Mesendoderm (in vitro differentiated cells): ENCODE results near the gene FOLR1.
"Not testable (repeated sequence)": the region's sequence is repeated elsewhere in the genome, so short reads cannot be mapped to it uniquely, and the experiment has no call there.

Source experiments
- DNase-seq: peaks from one replicate; pipeline ENCODE4 v3.0.0; 2013
- H2AK5ac ChIP-seq: 2 replicates; pipeline ENCODE4 v1.6.1; 2013; ENCODE audit warnings: low read length, inconsistent platforms
- H2BK120ac ChIP-seq: 2 replicates; pipeline ENCODE4 v1.6.1; 2013; ENCODE audit warnings: low read depth, mild to moderate bottlenecking, low read length, moderate library complexity, mixed read lengths
- H2BK15ac ChIP-seq: replicated peaks from 2 replicates; pipeline ENCODE4 v1.6.1; 2013; ENCODE audit warnings: low read depth, mild to moderate bottlenecking, moderate library complexity
- H2BK5ac ChIP-seq: 2 replicates; pipeline ENCODE4 v1.6.1; 2013; ENCODE audit warnings: low read length, inconsistent platforms
- H3K18ac ChIP-seq: 2 replicates; pipeline ENCODE4 v1.6.1; 2013; ENCODE audit warnings: mild to moderate bottlenecking, low read length, mixed read lengths
- H3K23ac ChIP-seq: one replicate; pipeline ENCODE4 v1.6.1; 2013; ENCODE audit warnings: low read length
- H3K27ac ChIP-seq: 2 replicates; pipeline ENCODE4 v1.5.1; 2013; ENCODE audit warnings: low read depth, mild to moderate bottlenecking, inconsistent platforms, low read length, moderate library complexity
- H3K27me3 ChIP-seq: 2 replicates; pipeline ENCODE4 v1.6.1; 2013; ENCODE audit warnings: low read length, control low read depth, mild to moderate bottlenecking, inconsistent platforms; ENCODE audit not compliant: insufficient read depth, poor library complexity
- H3K36me3 ChIP-seq: 2 replicates; pipeline ENCODE4 v1.6.1; 2013; ENCODE audit warnings: low read length, inconsistent platforms; ENCODE audit not compliant: control insufficient read depth, insufficient read depth
- H3K4ac ChIP-seq: one replicate; pipeline ENCODE4 v1.6.1; 2013; ENCODE audit warnings: low read depth, mild to moderate bottlenecking, low read length, moderate library complexity
- H3K4me1 ChIP-seq: 2 replicates; pipeline ENCODE4 v1.6.1; 2013; ENCODE audit warnings: low read depth, low read length, inconsistent platforms; ENCODE audit not compliant: control insufficient read depth
- H3K4me2 ChIP-seq: 2 replicates; pipeline ENCODE4 v1.6.1; 2013; ENCODE audit warnings: low read length
- H3K4me3 ChIP-seq: 2 replicates; pipeline ENCODE4 v1.5.1; 2013; ENCODE audit warnings: mild to moderate bottlenecking, low read length
- H3K56ac ChIP-seq: one replicate; pipeline ENCODE4 v1.6.1; 2013; ENCODE audit warnings: low read length
- H3K79me1 ChIP-seq: 2 replicates; pipeline ENCODE4 v1.6.1; 2013; ENCODE audit warnings: low read length, inconsistent platforms
- H3K79me2 ChIP-seq: 2 replicates; pipeline ENCODE4 v1.6.1; 2013; ENCODE audit warnings: mild to moderate bottlenecking, low read length; ENCODE audit not compliant: control insufficient read depth, insufficient read depth
- H3K9ac ChIP-seq: 2 replicates; pipeline ENCODE4 v1.6.1; 2013; ENCODE audit warnings: low read length, inconsistent platforms
- H4K5ac ChIP-seq: one replicate; pipeline ENCODE4 v1.6.1; 2013; ENCODE audit warnings: low read length
- H4K8ac ChIP-seq: one replicate; pipeline ENCODE4 v1.6.1; 2013; ENCODE audit warnings: low read depth, mild to moderate bottlenecking, control low read depth, low read length, moderate library complexity
- WGBS: extraction: QIAGEN DNeasy Blood & Tissue Kit; methylation state at CpG from one replicate; pipeline ENCODE4 v1.1.7; 2013; ENCODE audit warnings: low lambda C conversion rate, missing lambda C conversion rate; ENCODE audit not compliant: insufficient coverage; ENCODE audit errors: extremely low coverage; 5-methylcytosine and 5-hydroxymethylcytosine counted together

FOLR1 gene

GRCh38 chr11:72154816-72155215 lies 37.1 kb upstream of the FOLR1 start:
- Histone ChIP-seq H2BK5ac (no peak overlapping the region), H3K4ac (no peak overlapping the region), H2BK15ac (no peak overlapping the region), H3K36me3 (no peaks in the 10 kb centered on the region), H3K79me2 (no peaks in the 10 kb centered on the region), H3K4me2 (no peak overlapping the region), H3K27ac (no peak overlapping the region), H4K8ac (no peak overlapping the region), H2AK5ac (no peak overlapping the region), H3K56ac (no peak overlapping the region), H3K23ac (no peak overlapping the region), H3K27me3 (no peaks in the 10 kb centered on the region), H2BK120ac (no peak overlapping the region), H4K5ac (no peak overlapping the region), H3K4me3 (no peak overlapping the region), H3K79me1 (no peaks in the 10 kb centered on the region), H3K18ac (no peak overlapping the region), H3K9ac (no peak overlapping the region), H3K4me1 (no peaks in the 10 kb centered on the region)
- no CpG with 5 or more reads among the region's 3 CpGs for WGBS
- DNase-seq, result no peak

GRCh38 chr11:72155751-72156150 lies 36.2 kb upstream of the FOLR1 start:
- no peak overlapping the region for H3K27ac ChIP-seq
- no peak overlapping the region for H3K23ac ChIP-seq
- H3K9ac ChIP-seq, result no peak overlapping the region
- H3K79me2 ChIP-seq, result no peaks in the 10 kb centered on the region
- no peak overlapping the region for H3K4ac ChIP-seq
- H3K27me3 ChIP-seq, result no peaks in the 10 kb centered on the region
- no peak overlapping the region for H3K56ac ChIP-seq
- H3K36me3 ChIP-seq, result no peaks in the 10 kb centered on the region
- no peak overlapping the region for H2BK15ac ChIP-seq
- no CpG with 5 or more reads among the region's 4 CpGs for WGBS
- no peak overlapping the region for H2BK120ac ChIP-seq
- H3K4me3 ChIP-seq, result no peak overlapping the region
- no peak overlapping the region for H4K5ac ChIP-seq
- H2BK5ac ChIP-seq, result no peak overlapping the region
- DNase-seq, result peak; percentile 46
- no peak overlapping the region for H3K4me2 ChIP-seq
- H3K18ac ChIP-seq, result no peak overlapping the region
- H2AK5ac ChIP-seq, result no peak overlapping the region
- no peaks in the 10 kb centered on the region for H3K4me1 ChIP-seq
- H3K79me1 ChIP-seq, result no peaks in the 10 kb centered on the region
- H4K8ac ChIP-seq, result no peak overlapping the region

GRCh38 chr11:72157131-72157530 lies 34.8 kb upstream of the FOLR1 start:
- DNase-seq, result no peak
- Histone ChIP-seq H4K8ac (no peak overlapping the region), H2BK15ac (no peak overlapping the region)

GRCh38 chr11:72160319-72160718 lies 31.6 kb upstream of the FOLR1 start:
- H3K18ac ChIP-seq, result no peak overlapping the region

More at GRCh38 chr11:72157131-72157530, 34.8 kb upstream of the FOLR1 start:
- H3K27ac ChIP-seq, result no peak overlapping the region
- H3K9ac ChIP-seq, result no peak overlapping the region
- no peak overlapping the region for H4K5ac ChIP-seq
- H3K18ac ChIP-seq, result no peak overlapping the region
- H3K4me2 ChIP-seq, result no peak overlapping the region
- H3K23ac ChIP-seq, result no peak overlapping the region
- H2AK5ac ChIP-seq, result no peak overlapping the region
- H3K36me3 ChIP-seq, result no peaks in the 10 kb centered on the region
- H3K4me1 ChIP-seq, result no peaks in the 10 kb centered on the region
- no CpG with 5 or more reads among the region's 4 CpGs for WGBS
- no peak overlapping the region for H3K4ac ChIP-seq
- no peak overlapping the region for H3K4me3 ChIP-seq
- H2BK5ac ChIP-seq, result no peak overlapping the region
- H2BK120ac ChIP-seq, result no peak overlapping the region
- no peaks in the 10 kb centered on the region for H3K79me2 ChIP-seq
- H3K27me3 ChIP-seq, result no peaks in the 10 kb centered on the region
- no peak overlapping the region for H3K56ac ChIP-seq
- H3K79me1 ChIP-seq, result no peaks in the 10 kb centered on the region

GRCh38 chr11:72162891-72163492 lies 28.9 kb upstream of the FOLR1 start:
- H3K9ac ChIP-seq, result no peak overlapping the region
- H4K8ac ChIP-seq, result no peak overlapping the region
- H3K18ac ChIP-seq, result no peak overlapping the region
- H3K27me3 ChIP-seq, result no peaks in the 10 kb centered on the region
- H2AK5ac ChIP-seq, result no peak overlapping the region
- H3K4ac ChIP-seq, result no peak overlapping the region
- no peak for DNase-seq
- H2BK120ac ChIP-seq, result no peak overlapping the region
- no peaks in the 10 kb centered on the region for H3K36me3 ChIP-seq
- H3K56ac ChIP-seq, result no peak overlapping the region
- H3K79me2 ChIP-seq, result no peaks in the 10 kb centered on the region
- H3K4me2 ChIP-seq, result no peak overlapping the region
- no peak overlapping the region for H3K4me3 ChIP-seq
- H2BK5ac ChIP-seq, result no peak overlapping the region
- H3K23ac ChIP-seq, result no peak overlapping the region
- H2BK15ac ChIP-seq, result no peak overlapping the region
- H3K79me1 ChIP-seq, result no peaks in the 10 kb centered on the region
- H4K5ac ChIP-seq, result no peak overlapping the region
- WGBS, result no CpG with 5 or more reads among the region's 16 CpGs
- no peak overlapping the region for H3K27ac ChIP-seq
- no peaks in the 10 kb centered on the region for H3K4me1 ChIP-seq

More at GRCh38 chr11:72160319-72160718, 31.6 kb upstream of the FOLR1 start:
- Histone ChIP-seq H3K79me2 (no peaks in the 10 kb centered on the region), H4K8ac (no peak overlapping the region), H3K4ac (no peak overlapping the region), H3K4me3 (no peak overlapping the region), H3K4me1 (no peaks in the 10 kb centered on the region), H2AK5ac (no peak overlapping the region), H3K23ac (no peak overlapping the region), H3K9ac (no peak overlapping the region), H2BK120ac (no peak overlapping the region), H3K4me2 (no peak overlapping the region), H3K56ac (no peak overlapping the region), H3K36me3 (no peaks in the 10 kb centered on the region), H2BK5ac (no peak overlapping the region), H3K27ac (no peak overlapping the region), H3K79me1 (no peaks in the 10 kb centered on the region), H2BK15ac (no peak overlapping the region), H4K5ac (no peak overlapping the region), H3K27me3 (no peaks in the 10 kb centered on the region)
- no CpG with 5 or more reads among the region's 2 CpGs for WGBS
- DNase-seq, result no peak

- H3K27me3 ChIP-seq, H3K4ac ChIP-seq, H3K4me1 ChIP-seq, H3K4me3 ChIP-seq, H3K27ac ChIP-seq, H3K9ac ChIP-seq, H2BK120ac ChIP-seq, H2BK15ac ChIP-seq, H3K23ac ChIP-seq, H2AK5ac ChIP-seq, DNase-seq, H2BK5ac ChIP-seq, H3K4me2 ChIP-seq, H3K56ac ChIP-seq, H3K79me2 ChIP-seq, H3K36me3 ChIP-seq, H4K8ac ChIP-seq, H3K18ac ChIP-seq, H3K79me1 ChIP-seq, H4K5ac ChIP-seq: not testable (repeated sequence)
- no CpG with 5 or more reads among the region's 3 CpGs for WGBS
These were observed 27.8 kb upstream of the FOLR1 start for GRCh38 chr11:72164187-72164586.
